Tibial artery (tissue), 4 donors: Measurements from ENCODE around the gene FHOD3.

Experiments
- DNase-seq, 2 donors: peaks; one replicate each; pipeline ENCODE4 v3.0.0-alpha.2; 2019
- H3K27ac ChIP-seq, 2 donors: fragments of 200-600 bp; sonication (generic) in 1 of 2; 1 replicate in 1 of 2; 2 replicates in 1 of 2; pipeline ENCODE4 v1.5.1; 2018 to 2019; ENCODE audit warnings: mild to moderate bottlenecking in 1 of 2
- H3K27me3 ChIP-seq, 2 donors: fragments of 200-600 bp; sonication (generic) in 1 of 2; one replicate each; pipeline versions ENCODE4 v1.5.1 to v1.6.0; 2016 to 2019
- H3K36me3 ChIP-seq, 3 donors: fragments of 200-600 bp; sonication (generic) in 2 of 3; one replicate each; pipeline ENCODE4 v1.5.1; 2016 to 2019; ENCODE audit warnings: mild to moderate bottlenecking in 2 of 3
- H3K4me1 ChIP-seq, 4 donors: fragments of 200-600 bp; sonication (generic) in 2 of 4; 1 replicate in 3 of 4; 2 replicates in 1 of 4; pipeline ENCODE4 v1.5.1; 2016 to 2019
- H3K4me3 ChIP-seq, 2 donors: fragments of 200-600 bp; sonication (generic) in 1 of 2; 1 replicate in 1 of 2; 2 replicates in 1 of 2; pipeline ENCODE4 v1.5.1; 2018 to 2019; ENCODE audit warnings: mild to moderate bottlenecking in 2 of 2
- H3K9me3 ChIP-seq, 3 donors: fragments of 200-600 bp; sonication (generic) in 1 of 3; one replicate each; pipeline ENCODE4 v1.5.1; 2016 to 2019
- CTCF ChIP-seq, 2 experiments: fragments of 200-600 bp in 1 of 2; fragments of 450-650 bp in 1 of 2; IDR thresholded peaks; one replicate each; pipeline ENCODE4 v1.5.1; 2017 to 2019; ENCODE audit warnings: antibody characterized with exemption in 2 of 2, mild to moderate bottlenecking in 1 of 2, moderate library complexity in 1 of 2
- intact Hi-C: fragments of 100-400 bp; cut with DNase I; formaldehyde crosslinking; loops from one replicate; pipeline ENCODE4 v1.15.0; 2023; ENCODE audit warnings: low total_unique reads

Gene FHOD3

GRCh38 chr18:36708366-36708765 lies 410.9 kb downstream of the FHOD3 start:
- TF ChIP-seq CTCF (IDR thresholded peaks at IDR 0.05), result no peak
- H3K27ac ChIP-seq, result no peak overlapping the region
- no peaks in the 10 kb centered on the region for H3K27me3 ChIP-seq
- peaks cover 0 to 14% (median 12%) of the 10 kb centered on the region in 3 donors for H3K36me3 ChIP-seq
- no peaks in the 10 kb centered on the region for H3K9me3 ChIP-seq
- peaks cover 0 to 12% (median 0%) of the 10 kb centered on the region in 4 donors for H3K4me1 ChIP-seq
- DNase-seq, result no peak
- intact Hi-C loops, result no loop called here
- H3K4me3 ChIP-seq, result no peak overlapping the region

GRCh38 chr18:36709315-36709714 lies 411.8 kb downstream of the FHOD3 start:
- TF ChIP-seq CTCF (IDR thresholded peaks at IDR 0.05), result no peak
- Histone ChIP-seq H3K4me1 (peaks cover 0 to 12% (median 0%) of the 10 kb centered on the region in 4 donors), H3K9me3 (no peaks in the 10 kb centered on the region), H3K27ac (no peak overlapping the region), H3K4me3 (no peak overlapping the region), H3K27me3 (no peaks in the 10 kb centered on the region), H3K36me3 (peaks cover 0 to 12% (median 11%) of the 10 kb centered on the region in 3 donors)
- no peak for DNase-seq
- intact Hi-C loops, result no loop called here

GRCh38 chr18:36711014-36711725 lies 413.7 kb downstream of the FHOD3 start:
- no peak for TF ChIP-seq CTCF (IDR thresholded peaks at IDR 0.05)
- Histone ChIP-seq H3K27me3 (no peaks in the 10 kb centered on the region), H3K9me3 (no peaks in the 10 kb centered on the region), H3K36me3 (peaks cover 0 to 10% (median 7%) of the 10 kb centered on the region in 3 donors), H3K4me1 (peaks cover 0 to 12% (median 0%) of the 10 kb centered on the region in 4 donors), H3K4me3 (no peak overlapping the region), H3K27ac (peak overlapping the region in 1 of 2 donors; percentile 9)
- DNase-seq, result no peak
- intact Hi-C loops, result no loop called here

- no peak for TF ChIP-seq CTCF (IDR thresholded peaks at IDR 0.05)
- intact Hi-C loops, result no loop called here
- peak in 1 of 2 donors; percentile 58 for DNase-seq
- H3K9me3 ChIP-seq, result no peaks in the 10 kb centered on the region
- no peak overlapping the region for H3K4me3 ChIP-seq
- peaks cover 0 to 12% (median 0%) of the 10 kb centered on the region in 4 donors for H3K4me1 ChIP-seq
- H3K27ac ChIP-seq, result no peak overlapping the region
- H3K36me3 ChIP-seq, result peaks cover 0 to 10% (median 7%) of the 10 kb centered on the region in 3 donors
- no peaks in the 10 kb centered on the region for H3K27me3 ChIP-seq
Observed at GRCh38 chr18:36711813-36712444, 414.4 kb downstream of the FHOD3 start.

- Histone ChIP-seq H3K9me3 (no peaks in the 10 kb centered on the region), H3K4me1 (peaks cover 0 to 12% (median 0%) of the 10 kb centered on the region in 4 donors), H3K36me3 (peaks cover 0 to 11% (median 7%) of the 10 kb centered on the region in 3 donors), H3K4me3 (no peak overlapping the region), H3K27me3 (no peaks in the 10 kb centered on the region), H3K27ac (no peak overlapping the region)
- intact Hi-C loops, result no loop called here
- no peak for TF ChIP-seq CTCF (IDR thresholded peaks at IDR 0.05)
- no peak for DNase-seq
Observed at GRCh38 chr18:36714476-36714875, 417.0 kb downstream of the FHOD3 start.
